NCI-H774 (cell line): ENCODE data around the gene FAM163A.

Experiments used
- DNase-seq: peaks from one replicate; lab custom pipeline; 2025; lab: John Stamatoyannopoulos, UW

Gene FAM163A

GRCh38 chr1:179753061-179753460 is 10.0 kb downstream of the FAM163A start:
- DNase-seq: no peak

- DNase-seq: no peak
Measured at GRCh38 chr1:179754041-179754624, 11.0 kb downstream of the FAM163A start.

- no peak for DNase-seq
Measured at GRCh38 chr1:179757933-179758332, 14.8 kb downstream of the FAM163A start.

GRCh38 chr1:179760521-179760920 is 17.4 kb downstream of the FAM163A start:
- no peak for DNase-seq

- DNase-seq: no peak
Measured at GRCh38 chr1:179761296-179761695, 18.2 kb downstream of the FAM163A start.

- no peak for DNase-seq
Measured at GRCh38 chr1:179761846-179762640, 19.0 kb downstream of the FAM163A start.

GRCh38 chr1:179767177-179767581 is 24.1 kb downstream of the FAM163A start:
- DNase-seq: no peak

- no peak for DNase-seq
Measured at GRCh38 chr1:179767996-179768395, 24.9 kb downstream of the FAM163A start.

GRCh38 chr1:179770887-179771502 is 27.9 kb downstream of the FAM163A start:
- DNase-seq: no peak

- no peak for DNase-seq
Measured at GRCh38 chr1:179773264-179773663, 30.2 kb downstream of the FAM163A start.

- no peak for DNase-seq
Measured at GRCh38 chr1:179774000-179774399, 30.9 kb downstream of the FAM163A start.

- DNase-seq: no peak
Measured at GRCh38 chr1:179774566-179774965, 31.5 kb downstream of the FAM163A start.

GRCh38 chr1:179775009-179775408 is 31.9 kb downstream of the FAM163A start:
- peak; percentile 9 for DNase-seq

GRCh38 chr1:179776831-179777230 is 33.7 kb downstream of the FAM163A start:
- no peak for DNase-seq

GRCh38 chr1:179777731-179778130 is 34.6 kb downstream of the FAM163A start:
- DNase-seq: no peak

- no peak for DNase-seq
Measured at GRCh38 chr1:179779645-179780272, 36.7 kb downstream of the FAM163A start.

- no peak for DNase-seq
Measured at GRCh38 chr1:179781962-179782361, 38.9 kb downstream of the FAM163A start.

GRCh38 chr1:179785031-179785431 is 41.9 kb downstream of the FAM163A start:
- DNase-seq: no peak

- no peak for DNase-seq
Measured at GRCh38 chr1:179785728-179786127, 42.6 kb downstream of the FAM163A start.

- no peak for DNase-seq
Measured at GRCh38 chr1:179786815-179787685, 44.0 kb downstream of the FAM163A start.

- DNase-seq: no peak
Measured at GRCh38 chr1:179788259-179788658, 45.2 kb downstream of the FAM163A start.

GRCh38 chr1:179793281-179793680 is 50.2 kb downstream of the FAM163A start:
- no peak for DNase-seq
